SK-N-SH (cell line): Measurements from ENCODE around the gene ADGRL3. TPM values are rescaled to one million over a fixed set of nuclear protein-coding genes. Genes with fewer than 3 reads are reported as not detected.

Source experiments
- CTCF ChIA-PET: fragments of 300-600, 350-600 bp; formaldehyde crosslinking; extraction: SDS; loops from one replicate; lab custom pipeline; 2021; lab: Yijun Ruan, JAX
- POLR2A ChIA-PET: fragments of 350-600 bp; sonication (Branson Sonifier 250); formaldehyde crosslinking; extraction: SDS; loops from one replicate; lab custom pipeline; 2020; ENCODE audit warnings: antibody characterized with exemption, inconsistent platforms; lab: Yijun Ruan, JAX
- DNase-seq: peaks from one replicate; pipeline ENCODE4 v3.0.0; 2012
- H2AFZ ChIP-seq: fragments of 200-600 bp; sonication (generic); 2 replicates; pipeline ENCODE4 v1.8.1; 2016; ENCODE audit warnings: antibody characterized with exemption, mild to moderate bottlenecking, low read depth
- H3F3A ChIP-seq: fragments of 200-600 bp; sonication (generic); replicated peaks from 2 replicates; pipeline ENCODE3; 2016; ENCODE audit warnings: antibody characterized with exemption, mild to moderate bottlenecking; ENCODE audit not compliant: insufficient read depth
- H3K27ac ChIP-seq, 2 experiments: fragments of 200-500 bp in 1 of 2; fragments of 200-600 bp in 1 of 2; sonication (Bioruptor generic) in 1 of 2; sonication (generic), shearing (Covaris generic) in 1 of 2; 2 replicates each; pipeline versions ENCODE4 v1.5.1 to v1.6.1; 2014 to 2016; ENCODE audit warnings: low read depth in 2 of 2, inconsistent platforms in 1 of 2, low read length in 1 of 2, mild to moderate bottlenecking in 1 of 2, mixed read lengths in 1 of 2
- H3K27me3 ChIP-seq: fragments of 200-600 bp; sonication (generic), shearing (Covaris generic); 2 replicates; pipeline ENCODE4 v1.6.1; 2016; ENCODE audit warnings: mixed run types; ENCODE audit not compliant: insufficient read depth
- H3K36me3 ChIP-seq, 2 experiments: fragments of 200-500 bp in 1 of 2; fragments of 200-600 bp in 1 of 2; sonication (Bioruptor generic) in 1 of 2; sonication (generic) in 1 of 2; replicated peaks in 1 of 2; 2 replicates each; pipeline versions ENCODE3 to v1.5.1; 2014 to 2016; ENCODE audit warnings: low read length in 1 of 2, mild to moderate bottlenecking in 1 of 2; ENCODE audit not compliant: insufficient read depth in 2 of 2, control insufficient read depth in 1 of 2
- H3K4me1 ChIP-seq, 2 experiments: fragments of 200-500 bp in 1 of 2; fragments of 200-600 bp in 1 of 2; sonication (Bioruptor generic) in 1 of 2; sonication (generic), shearing (Covaris generic) in 1 of 2; 2 replicates each; pipeline versions ENCODE4 v1.5.1 to v1.6.1; 2014 to 2016; ENCODE audit warnings: low read depth in 1 of 2, low read length in 1 of 2, mixed run types in 1 of 2; ENCODE audit not compliant: insufficient read depth in 2 of 2, control insufficient read depth in 1 of 2
- H3K4me2 ChIP-seq: fragments of 200-600 bp; sonication (generic), shearing (Covaris generic); 2 replicates; pipeline ENCODE4 v1.6.1; 2017; ENCODE audit warnings: mixed run types
- H3K4me3 ChIP-seq, 2 experiments: fragments of 200-500 bp in 1 of 2; fragments of 200-600 bp in 1 of 2; sonication (Bioruptor generic) in 1 of 2; sonication (generic), shearing (Covaris generic) in 1 of 2; 2 replicates each; pipeline versions ENCODE4 v1.5.1 to v1.8.1; 2014 to 2016; ENCODE audit warnings: low read depth in 2 of 2, inconsistent platforms in 1 of 2, low read length in 1 of 2, mild to moderate bottlenecking in 1 of 2, mixed read lengths in 1 of 2, moderate library complexity in 1 of 2
- H3K79me2 ChIP-seq: fragments of 200-600 bp; sonication (generic); 2 replicates; pipeline ENCODE4 v1.8.1; 2017; ENCODE audit warnings: mild to moderate bottlenecking; ENCODE audit not compliant: insufficient read depth
- H3K9ac ChIP-seq: fragments of 200-600 bp; sonication (generic); 2 replicates; pipeline ENCODE4 v1.6.1; 2017; ENCODE audit warnings: mixed run types
- H3K9me2 ChIP-seq: fragments of 200-600 bp; sonication (generic); 2 replicates; pipeline ENCODE4 v1.6.1; 2017; ENCODE audit warnings: mixed run types
- H3K9me3 ChIP-seq: fragments of 200-600 bp; sonication (generic); 2 replicates; pipeline ENCODE4 v1.6.1; 2017; ENCODE audit warnings: mixed run types, mild to moderate bottlenecking, moderate library complexity
- H4K20me1 ChIP-seq: fragments of 200-600 bp; sonication (generic); 2 replicates; pipeline ENCODE4 v1.6.1; 2017; ENCODE audit warnings: mild to moderate bottlenecking, mixed run types; ENCODE audit not compliant: insufficient read depth
- CHD2 ChIP-seq: fragments of 150-350 bp; IDR thresholded peaks from 2 replicates; pipeline ENCODE4 v1.6.1; 2018; ENCODE audit warnings: low read length; ENCODE audit not compliant: partially characterized antibody
- FOXJ3 ChIP-seq: sonication (generic); formaldehyde crosslinking; IDR thresholded peaks from 2 replicates; pipeline ENCODE4 v1.5.1; 2020; ENCODE audit warnings: mild to moderate bottlenecking, missing genetic modification reagents
- JUND ChIP-seq: IDR thresholded peaks from 2 replicates; pipeline ENCODE4 v1.4.0; 2012
- MXI1 ChIP-seq: IDR thresholded peaks from 2 replicates; pipeline ENCODE4 v1.6.1; 2012; ENCODE audit warnings: mild to moderate bottlenecking, low read depth, low read length, improper control_type of control experiment
- SMC3 ChIP-seq: IDR thresholded peaks from 2 replicates; pipeline ENCODE4 v1.6.1; 2012; ENCODE audit warnings: low read depth, low read length, improper control_type of control experiment
- TCF12 ChIP-seq: IDR thresholded peaks from 2 replicates; pipeline ENCODE4 v1.4.0; 2012
- WGBS: methylation state at CpG from one replicate; pipeline ENCODE4 v1.1.6; 2017; ENCODE audit warnings: low lambda C conversion rate; 5-methylcytosine and 5-hydroxymethylcytosine counted together
- polyA plus RNA-seq, 3 experiments: library from polyadenylated mRNA; depleted of rRNA; stranded (reverse); fragments of >200 nt; gene quantifications; 2 replicates each; pipeline ENCODE4 v1.2.3, GENCODE V29; 2012
- TF ChIP-seq, protein P1 (sequence below): IDR thresholded peaks from 2 replicates; pipeline ENCODE4; 2012
- TF ChIP-seq, protein P2 (sequence below): IDR thresholded peaks from 2 replicates; pipeline ENCODE4 v1.6.1; 2012; ENCODE audit warnings: mild to moderate bottlenecking, low read depth, low read length, moderate library complexity
- TF ChIP-seq, protein P3 (sequence below): fragments of 150-350 bp; IDR thresholded peaks from 2 replicates; pipeline ENCODE4 v1.6.1; 2017; ENCODE audit warnings: antibody characterized with exemption, low read length, low read depth, borderline replicate concordance

Gene ADGRL3
- polyA plus RNA-seq, 1 of the 3 experiments (the other 2 are of a cell fraction): 0.03 TPM

DNA sequence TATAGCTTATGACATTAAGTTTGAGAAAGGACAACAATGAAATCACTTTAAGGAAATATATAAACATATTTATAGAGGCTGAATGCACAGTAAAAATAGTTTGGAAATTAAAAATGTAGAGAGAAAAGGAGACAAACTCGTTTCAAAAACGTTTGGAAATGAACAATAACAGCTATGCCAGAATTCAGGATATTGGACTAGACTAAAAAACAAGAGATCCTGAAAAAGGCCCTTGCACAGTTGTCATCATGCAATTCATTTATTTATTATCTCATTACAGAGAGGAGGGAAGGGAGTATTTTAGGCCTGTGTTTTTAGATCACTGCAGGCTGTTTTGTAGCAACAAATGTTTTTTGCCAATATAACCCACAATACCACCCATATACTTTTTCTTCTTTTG, 527.2 kb downstream of the ADGRL3 start:
- Histone ChIP-seq H4K20me1 (no peaks in the 10 kb centered on the region), H3K9me2 (no peaks in the 10 kb centered on the region), H3K4me1 (no peaks in the 10 kb centered on the region), H3K27me3 (no peaks in the 10 kb centered on the region)
- POLR2A ChIA-PET: no interaction called here
- DNase-seq: no peak
- TF ChIP-seq, protein P1, sequence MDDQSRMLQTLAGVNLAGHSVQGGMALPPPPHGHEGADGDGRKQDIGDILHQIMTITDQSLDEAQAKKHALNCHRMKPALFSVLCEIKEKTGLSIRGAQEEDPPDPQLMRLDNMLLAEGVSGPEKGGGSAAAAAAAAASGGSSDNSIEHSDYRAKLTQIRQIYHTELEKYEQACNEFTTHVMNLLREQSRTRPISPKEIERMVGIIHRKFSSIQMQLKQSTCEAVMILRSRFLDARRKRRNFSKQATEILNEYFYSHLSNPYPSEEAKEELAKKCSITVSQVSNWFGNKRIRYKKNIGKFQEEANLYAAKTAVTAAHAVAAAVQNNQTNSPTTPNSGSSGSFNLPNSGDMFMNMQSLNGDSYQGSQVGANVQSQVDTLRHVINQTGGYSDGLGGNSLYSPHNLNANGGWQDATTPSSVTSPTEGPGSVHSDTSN: no peak
- no peak for TF ChIP-seq SMC3
- TF ChIP-seq MXI1: no peak
- TF ChIP-seq, all 33 proteins: peak for 0
- Histone ChIP-seq H3K4me2 (no peak overlapping the region), H3K79me2 (no peaks in the 10 kb centered on the region), H3K4me3 (no peak overlapping the region), H3K27ac (no peak overlapping the region), H3K9me3 (no peaks in the 10 kb centered on the region), H3K36me3 (no peaks in the 10 kb centered on the region), H2AFZ (no peak overlapping the region), H3F3A (no peaks in the 10 kb centered on the region), H3K9ac (no peak overlapping the region)
- WGBS: 11% methylated on average over 2 of the region's 2 CpGs
- CTCF ChIA-PET: no interaction called here

DNA sequence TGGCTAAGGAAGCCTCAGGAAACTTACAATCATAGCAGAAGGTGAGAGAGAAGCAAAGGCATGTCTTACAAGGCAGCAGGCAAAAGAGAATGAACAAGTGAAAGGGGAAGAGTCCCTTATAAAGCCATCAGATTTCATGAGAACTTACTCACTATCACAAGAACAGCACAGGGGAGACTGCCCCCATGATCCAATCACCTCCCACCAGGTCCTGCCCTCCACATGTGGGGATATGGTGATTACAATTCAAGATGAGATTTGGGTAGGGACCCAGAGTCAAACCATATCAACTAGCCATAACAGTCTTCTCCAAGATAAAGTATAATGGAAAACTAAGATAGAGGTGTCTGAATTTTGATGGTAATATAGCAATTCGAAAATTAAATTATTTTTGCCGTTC, 534.3 kb downstream of the ADGRL3 start:
- no peaks in the 10 kb centered on the region for H3F3A ChIP-seq
- H3K4me1 ChIP-seq: no peaks in the 10 kb centered on the region
- H2AFZ ChIP-seq: no peak overlapping the region
- ChIA-PET CTCF (no interaction called here), POLR2A (no interaction called here)
- DNase-seq: no peak
- H3K9me3 ChIP-seq: no peaks in the 10 kb centered on the region
- no peak overlapping the region for H3K4me3 ChIP-seq
- no peaks in the 10 kb centered on the region for H4K20me1 ChIP-seq
- H3K36me3 ChIP-seq: no peaks in the 10 kb centered on the region
- TF ChIP-seq JUND (no peak), FOXJ3 (no peak), CHD2 (no peak), TCF12 (no peak)
- TF ChIP-seq, protein P2, sequence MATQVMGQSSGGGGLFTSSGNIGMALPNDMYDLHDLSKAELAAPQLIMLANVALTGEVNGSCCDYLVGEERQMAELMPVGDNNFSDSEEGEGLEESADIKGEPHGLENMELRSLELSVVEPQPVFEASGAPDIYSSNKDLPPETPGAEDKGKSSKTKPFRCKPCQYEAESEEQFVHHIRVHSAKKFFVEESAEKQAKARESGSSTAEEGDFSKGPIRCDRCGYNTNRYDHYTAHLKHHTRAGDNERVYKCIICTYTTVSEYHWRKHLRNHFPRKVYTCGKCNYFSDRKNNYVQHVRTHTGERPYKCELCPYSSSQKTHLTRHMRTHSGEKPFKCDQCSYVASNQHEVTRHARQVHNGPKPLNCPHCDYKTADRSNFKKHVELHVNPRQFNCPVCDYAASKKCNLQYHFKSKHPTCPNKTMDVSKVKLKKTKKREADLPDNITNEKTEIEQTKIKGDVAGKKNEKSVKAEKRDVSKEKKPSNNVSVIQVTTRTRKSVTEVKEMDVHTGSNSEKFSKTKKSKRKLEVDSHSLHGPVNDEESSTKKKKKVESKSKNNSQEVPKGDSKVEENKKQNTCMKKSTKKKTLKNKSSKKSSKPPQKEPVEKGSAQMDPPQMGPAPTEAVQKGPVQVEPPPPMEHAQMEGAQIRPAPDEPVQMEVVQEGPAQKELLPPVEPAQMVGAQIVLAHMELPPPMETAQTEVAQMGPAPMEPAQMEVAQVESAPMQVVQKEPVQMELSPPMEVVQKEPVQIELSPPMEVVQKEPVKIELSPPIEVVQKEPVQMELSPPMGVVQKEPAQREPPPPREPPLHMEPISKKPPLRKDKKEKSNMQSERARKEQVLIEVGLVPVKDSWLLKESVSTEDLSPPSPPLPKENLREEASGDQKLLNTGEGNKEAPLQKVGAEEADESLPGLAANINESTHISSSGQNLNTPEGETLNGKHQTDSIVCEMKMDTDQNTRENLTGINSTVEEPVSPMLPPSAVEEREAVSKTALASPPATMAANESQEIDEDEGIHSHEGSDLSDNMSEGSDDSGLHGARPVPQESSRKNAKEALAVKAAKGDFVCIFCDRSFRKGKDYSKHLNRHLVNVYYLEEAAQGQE: no peak
- TF ChIP-seq, protein P1: no peak
- TF ChIP-seq, protein P3, sequence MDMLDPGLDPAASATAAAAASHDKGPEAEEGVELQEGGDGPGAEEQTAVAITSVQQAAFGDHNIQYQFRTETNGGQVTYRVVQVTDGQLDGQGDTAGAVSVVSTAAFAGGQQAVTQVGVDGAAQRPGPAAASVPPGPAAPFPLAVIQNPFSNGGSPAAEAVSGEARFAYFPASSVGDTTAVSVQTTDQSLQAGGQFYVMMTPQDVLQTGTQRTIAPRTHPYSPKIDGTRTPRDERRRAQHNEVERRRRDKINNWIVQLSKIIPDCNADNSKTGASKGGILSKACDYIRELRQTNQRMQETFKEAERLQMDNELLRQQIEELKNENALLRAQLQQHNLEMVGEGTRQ: no peak
- no peaks in the 10 kb centered on the region for H3K27me3 ChIP-seq
- H3K79me2 ChIP-seq: no peaks in the 10 kb centered on the region
- no peak overlapping the region for H3K4me2 ChIP-seq
- WGBS: 51% methylated on average over 2 of the region's 2 CpGs
- no peak overlapping the region for H3K9ac ChIP-seq
- no peaks in the 10 kb centered on the region for H3K9me2 ChIP-seq
- no peak overlapping the region for H3K27ac ChIP-seq
